GM18499 (cell line): Measurements from ENCODE around the gene ZNF679.
A peak's percentile ranks its signal among the peaks of the same experiment; 100 is the strongest.
"Not testable (repeated sequence)": the region's sequence is repeated elsewhere in the genome, so short reads cannot be mapped to it uniquely, and the experiment has no call there.

Experiments used
- ATAC-seq: cut with Tn5 transposase; IDR thresholded peaks from one replicate; pipeline ENCODE4 v1.9.1; 2021; ENCODE audit warnings: moderate number of reproducible peaks; ENCODE audit not compliant: insufficient read depth, unreplicated experiment

The ZNF679 gene

GRCh38 chr7:64307254-64308015, 79.2 kb downstream of the ZNF679 start:
- ATAC-seq = peak; percentile 97

GRCh38 chr7:64308016-64308270, 79.7 kb downstream of the ZNF679 start:
- no peak for ATAC-seq

- ATAC-seq = no peak
Measured at GRCh38 chr7:64310426-64310825, 82.2 kb downstream of the ZNF679 start.

GRCh38 chr7:64312826-64313225, 84.6 kb downstream of the ZNF679 start:
- ATAC-seq = no peak

- ATAC-seq = peak; percentile 100
Measured at GRCh38 chr7:64313740-64314491, 85.6 kb downstream of the ZNF679 start, which contains the start of gene ZNF736. TSS of gene ZNF736 (plus strand) at chr7:64313961. CDS start at chr7:64314151, 190 bp downstream.

- ATAC-seq = no peak
Measured at GRCh38 chr7:64314566-64314965, 86.3 kb downstream of the ZNF679 start.

GRCh38 chr7:64316031-64316742, 87.9 kb downstream of the ZNF679 start:
- not testable (repeated sequence) for ATAC-seq
